Ureter (tissue), 1 donor: ENCODE measurements around the gene HAT1. TPM values are rescaled to one million over a fixed set of nuclear protein-coding genes. Genes with fewer than 3 reads are reported as not detected.
"Not testable (repeated sequence)": the region's sequence is repeated elsewhere in the genome, so short reads cannot be mapped to it uniquely, and the experiment has no call there.

ENCODE experiments used
- DNase-seq: peaks from one replicate; pipeline ENCODE4 v3.0.0-alpha.2; 2020; ENCODE audit warnings: low spot score
- total RNA-seq: library from RNA; stranded (reverse); gene quantifications from one replicate; pipeline ENCODE4 v1.2.4, GENCODE V29; 2023
- donor health status: DM: yes; HTN: yes; CAD: no.

Gene HAT1
- 34.0 TPM for total RNA-seq

GRCh38 chr2:171922230-171923022, at the start of gene HAT1:
HAT1 (plus strand) TSS chr2:171922461; CDS start chr2:171922501, 40 bp downstream.
- DNase-seq = peak; percentile 99

GRCh38 chr2:171874517-171874916, 47.7 kb upstream of the HAT1 start:
- no peak for DNase-seq

GRCh38 chr2:171874963-171875362, 47.3 kb upstream of the HAT1 start:
- DNase-seq = no peak

GRCh38 chr2:171878481-171878993, 43.7 kb upstream of the HAT1 start:
- peak; percentile 57 for DNase-seq

GRCh38 chr2:171879865-171880264, 42.4 kb upstream of the HAT1 start:
- no peak for DNase-seq

- no peak for DNase-seq
Measured at GRCh38 chr2:171880774-171881173, 41.5 kb upstream of the HAT1 start.

- no peak for DNase-seq
Measured at GRCh38 chr2:171882089-171882769, 40.0 kb upstream of the HAT1 start.

- no peak for DNase-seq
Measured at GRCh38 chr2:171883275-171883893, 38.9 kb upstream of the HAT1 start.

- no peak for DNase-seq
Measured at GRCh38 chr2:171889333-171889732, 32.9 kb upstream of the HAT1 start.

- no peak for DNase-seq
Measured at GRCh38 chr2:171889808-171890207, 32.5 kb upstream of the HAT1 start.

GRCh38 chr2:171893196-171893823, 29.0 kb upstream of the HAT1 start:
- DNase-seq = no peak

GRCh38 chr2:171893824-171894611, 28.2 kb upstream of the HAT1 start, which contains the start of gene SLC25A12:
SLC25A12 (minus strand) TSS chr2:171894244; CDS start chr2:171894214, 30 bp downstream.
- peak; percentile 76 for DNase-seq

GRCh38 chr2:171894612-171894947, 27.7 kb upstream of the HAT1 start:
- DNase-seq = no peak

GRCh38 chr2:171895786-171896185, 26.5 kb upstream of the HAT1 start:
- no peak for DNase-seq

- DNase-seq = not testable (repeated sequence)
Measured at GRCh38 chr2:171899623-171900282, 22.5 kb upstream of the HAT1 start.

- no peak for DNase-seq
Measured at GRCh38 chr2:171902840-171903420, 19.3 kb upstream of the HAT1 start.

- DNase-seq = no peak
Measured at GRCh38 chr2:171908235-171908634, 14.0 kb upstream of the HAT1 start.

GRCh38 chr2:171909266-171909665, 13.0 kb upstream of the HAT1 start:
- DNase-seq = no peak

- no peak for DNase-seq
Measured at GRCh38 chr2:171910494-171910893, 11.8 kb upstream of the HAT1 start.

- no peak for DNase-seq
Measured at GRCh38 chr2:171913517-171913916, 8.7 kb upstream of the HAT1 start.
